HepG2 (cell line): ENCODE data around the gene SNX30. TPM values are rescaled to one million over a fixed set of nuclear protein-coding genes. Genes with fewer than 3 reads are reported as not detected.
A peak's percentile ranks its signal among the peaks of the same experiment; 100 is the strongest.

Source experiments
- ASH2L ChIP-seq: fragments of 300-600, 200-600 bp; sonication (generic); IDR thresholded peaks from 2 replicates; pipeline ENCODE4 v1.7.0; 2017; ENCODE audit warnings: low read depth, mild to moderate bottlenecking, moderate library complexity, mixed read lengths, low read length; ENCODE audit not compliant: insufficient read length
- ATF2 ChIP-seq: sonication (generic); formaldehyde crosslinking; IDR thresholded peaks from 2 replicates; pipeline ENCODE4 v1.4.0; 2020; ENCODE audit warnings: missing genetic modification reagents
- CREB3 ChIP-seq: sonication (generic); formaldehyde crosslinking; IDR thresholded peaks from 2 replicates; pipeline ENCODE4 v1.5.0; 2020; ENCODE audit warnings: missing genetic modification reagents
- CREM ChIP-seq, 2 experiments: sonication (generic) in 1 of 2; formaldehyde crosslinking in 1 of 2; IDR thresholded peaks; 2 replicates each; pipeline versions ENCODE4 v1.4.0 to v1.6.1; 2016 to 2020; ENCODE audit warnings: antibody characterized with exemption in 1 of 2, mild to moderate bottlenecking in 1 of 2, missing genetic modification reagents in 1 of 2
- FOSL2 ChIP-seq: sonication (generic); formaldehyde crosslinking; IDR thresholded peaks from 2 replicates; pipeline ENCODE4 v1.4.0; 2020; ENCODE audit warnings: missing genetic modification reagents
- HNF1A ChIP-seq, 2 experiments: sonication (generic) in 1 of 2; formaldehyde crosslinking in 1 of 2; IDR thresholded peaks; 2 replicates each; pipeline versions ENCODE4 v1.4.0 to v1.6.1; 2016 to 2020; ENCODE audit warnings: borderline replicate concordance in 1 of 2, low read depth in 1 of 2, mild to moderate bottlenecking in 1 of 2, missing genetic modification reagents in 1 of 2
- HNF1B ChIP-seq: sonication (generic); formaldehyde crosslinking; IDR thresholded peaks from 2 replicates; pipeline ENCODE4 v1.5.1; 2020; ENCODE audit warnings: mild to moderate bottlenecking, moderate library complexity, missing genetic modification reagents
- HOMEZ ChIP-seq: IDR thresholded peaks from 2 replicates; pipeline ENCODE4 v1.6.1; 2016; ENCODE audit warnings: low read depth
- MATR3 ChIP-seq: sonication (generic); formaldehyde crosslinking; IDR thresholded peaks from 2 replicates; pipeline ENCODE4 v1.4.0; 2020; ENCODE audit warnings: missing genetic modification reagents
- MXI1 ChIP-seq: IDR thresholded peaks from 3 replicates; pipeline ENCODE4 v1.6.1; 2012; ENCODE audit warnings: low read depth, low read length, inconsistent platforms, borderline replicate concordance
- NFYC ChIP-seq: IDR thresholded peaks from 2 replicates; pipeline ENCODE4 v1.6.1; 2016; ENCODE audit warnings: missing genetic modification reagents, missing compliant biosample characterization
- NONO ChIP-seq, 2 experiments: fragments of 450-650 bp in 1 of 2; sonication (generic) in 1 of 2; formaldehyde crosslinking in 1 of 2; IDR thresholded peaks in 1 of 2; conservative IDR thresholded peaks in 1 of 2; 2 replicates each; pipeline versions ENCODE4 v1.6.1 to v1.8.0; 2017 to 2022; ENCODE audit warnings: mild to moderate bottlenecking in 1 of 2, missing genetic modification reagents in 1 of 2, moderate library complexity in 1 of 2
- SAFB2 ChIP-seq: sonication (generic); formaldehyde crosslinking; IDR thresholded peaks from 2 replicates; pipeline ENCODE4 v1.5.1; 2020; ENCODE audit warnings: missing genetic modification reagents, low read depth, mild to moderate bottlenecking, borderline replicate concordance
- SIN3A ChIP-seq: IDR thresholded peaks from 2 replicates; pipeline ENCODE4 v1.6.1; 2011; ENCODE audit warnings: low read depth, mild to moderate bottlenecking, control low read depth, low read length, borderline replicate concordance
- TCF12 ChIP-seq, 2 experiments: fragments of 450-650 bp in 1 of 2; sonication (generic) in 1 of 2; formaldehyde crosslinking in 1 of 2; IDR thresholded peaks; 2 replicates each; pipeline versions ENCODE4 v1.6.1 to v1.8.0; 2017 to 2022; ENCODE audit warnings: antibody characterized with exemption in 1 of 2, mild to moderate bottlenecking in 1 of 2, missing genetic modification reagents in 1 of 2, moderate library complexity in 1 of 2
- ZNF547 ChIP-seq: sonication (generic); formaldehyde crosslinking; IDR thresholded peaks from 2 replicates; pipeline ENCODE4 v1.5.1; 2020; ENCODE audit warnings: mild to moderate bottlenecking, missing genetic modification reagents
- polyA plus RNA-seq, 8 experiments: library from polyadenylated mRNA; depleted of rRNA in 3 of 8; stranded (reverse) in 7 of 8; unstranded in 1 of 8; fragments of >200 nt; fragmentation: Illumina TruSeq in 4 of 8; extraction: Trizol in 4 of 8; gene quantifications; 2 replicates each; pipeline versions ENCODE4 v1.2.1 to v1.2.3, GENCODE V29; 2011 to 2016; ENCODE audit warnings: low read depth in 4 of 8, missing spikeins in 1 of 8, mixed read lengths in 1 of 8; ENCODE audit not compliant: insufficient read depth in 1 of 8
- total RNA-seq, 5 experiments: library from RNA; depleted of rRNA; stranded (reverse); fragments of >200 nt; fragmentation: Illumina TruSeq; extraction: Trizol; gene quantifications; 2 replicates each; pipeline ENCODE4 v1.2.3, GENCODE V29; 2016; ENCODE audit warnings: low read depth in 1 of 5

SNX30 gene
- total and polyA plus RNA-seq, 2 of the 13 experiments (the other 11 are each of a cell fraction or from before 2014, with no cell fraction given): 4.4 to 12.4 TPM

- TF ChIP-seq NONO (IDR thresholded peaks at IDR 0.05) (no peak), NONO (CRISPR knock-in tag; conservative IDR thresholded peaks at IDR 0.05) (no peak; the same call in 1 of the 2 replicates), CREM (IDR thresholded peaks at IDR 0.05) (peak; percentile 85), CREM (CRISPR knock-in tag; IDR thresholded peaks at IDR 0.05) (no peak), SIN3A (peak; percentile 81; the same call in 1 of the 2 replicates), FOSL2 (CRISPR knock-in tag) (peak; percentile 31; the same call in 1 of the 2 replicates), TCF12 (IDR thresholded peaks at IDR 0.05) (no peak), TCF12 (CRISPR knock-in tag; IDR thresholded peaks at IDR 0.05) (peak; percentile 61; the same call in 1 of the 2 replicates), MATR3 (no peak), SAFB2 (CRISPR knock-in tag) (no peak), HNF1A (IDR thresholded peaks at IDR 0.05; ENCODE audit: low read depth) (no peak), HNF1A (CRISPR knock-in tag; IDR thresholded peaks at IDR 0.05; ENCODE audit: borderline replicate concordance) (peak; percentile 67; the same call in 1 of the 2 replicates), HOMEZ (CRISPR knock-in tag) (peak; percentile 44; the same call in 1 of the 2 replicates), ATF2 (peak; percentile 30; the same call in 1 of the 2 replicates), ASH2L (peak; percentile 88), ZNF547 (no peak), HNF1B (CRISPR knock-in tag) (0 out of 2 replicates have a peak, but pooled peaks have one; percentile 49), MXI1 (peak; percentile 72; the same call in 1 of the 3 replicates), CREB3 (CRISPR knock-in tag) (no peak; the same call in 1 of the 2 replicates), NFYC (CRISPR knock-in tag) (peak; percentile 82)
These were observed 32.8 kb upstream of the SNX30 start, which contains the start of gene INIP (continued) for GRCh38 chr9:112717661-112718331.
